Measurements from ENCODE around the gene ASIC2. TPM values are rescaled to one million over a fixed set of nuclear protein-coding genes. Genes with fewer than 3 reads are reported as not detected.

ASIC2 gene
- total RNA-seq, 1 donor from 2014 or later = 0.36 TPM

GRCh38 chr17:33218698-33219601, 74.1 kb downstream of the ASIC2 start:
- Histone ChIP-seq H4K20me1 (ENCODE audit: insufficient read depth, low read length) (no peaks in the 10 kb centered on the region), H3K79me2 (ENCODE audit: insufficient read depth, low read length) (no peaks in the 10 kb centered on the region), H3K27ac (ENCODE audit: low read depth, low read length) (no peak overlapping the region), H3K4me3 (ENCODE audit: insufficient read depth, low read depth, low read length) (no peak overlapping the region), H3K4me2 (ENCODE audit: low read length) (peak overlapping the region; percentile 54), H3K27me3 (ENCODE audit: insufficient read depth, low read length) (no peaks in the 10 kb centered on the region), H3K9me3 (ENCODE audit: insufficient read depth, low read depth, low read length) (no peaks in the 10 kb centered on the region), H2AFZ (ENCODE audit: low read depth, low read length) (peak overlapping the region; percentile 15), H3K9ac (ENCODE audit: low read length) (no peak overlapping the region), H3K36me3 (ENCODE audit: insufficient read depth, low read length) (no peaks in the 10 kb centered on the region), H3K4me1 (ENCODE audit: insufficient read depth, low read length) (no peaks in the 10 kb centered on the region)
- Mint-ChIP-seq H3K36me3 (ENCODE audit: low read depth, unreplicated experiment) (no peaks in the 10 kb centered on the region), H3K9me3 (ENCODE audit: unreplicated experiment) (no peaks in the 10 kb centered on the region), H3K27me3 (ENCODE audit: low read depth, unreplicated experiment) (peaks cover 40% of the 10 kb centered on the region), H3K27ac (ENCODE audit: unreplicated experiment) (no peak overlapping the region), H3K4me3 (ENCODE audit: unreplicated experiment) (no peak overlapping the region), H3K4me1 (ENCODE audit: low read depth, unreplicated experiment) (peaks cover 8% of the 10 kb centered on the region)
- no peak for TF ChIP-seq CTCF (IDR thresholded peaks at IDR 0.05; ENCODE audit: insufficient read depth, low read depth, low read length)
- TF ChIP-seq EZH2 (IDR thresholded peaks at IDR 0.05; ENCODE audit: insufficient read depth, low read length) = no peak
- FAIRE-seq (no peak), DNase-seq (ENCODE audit: low read depth) (peak; percentile 69)

- no peaks in the 10 kb centered on the region for H3K9me3 ChIP-seq (ENCODE audit: insufficient read depth, low read depth, low read length)
- no peaks in the 10 kb centered on the region for H3K9me3 Mint-ChIP-seq (ENCODE audit: unreplicated experiment)
- H3K4me3 Mint-ChIP-seq (ENCODE audit: unreplicated experiment) = no peak overlapping the region
- H3K27me3 ChIP-seq (ENCODE audit: insufficient read depth, low read length) = no peaks in the 10 kb centered on the region
- DNase-seq (ENCODE audit: low read depth) (no peak), FAIRE-seq (no peak)
- H3K27ac Mint-ChIP-seq (ENCODE audit: unreplicated experiment) = no peak overlapping the region
- H3K4me3 ChIP-seq (ENCODE audit: insufficient read depth, low read depth, low read length) = no peak overlapping the region
- no peaks in the 10 kb centered on the region for H3K36me3 ChIP-seq (ENCODE audit: insufficient read depth, low read length)
- no peak overlapping the region for H3K9ac ChIP-seq (ENCODE audit: low read length)
- no peaks in the 10 kb centered on the region for H4K20me1 ChIP-seq (ENCODE audit: insufficient read depth, low read length)
- no peaks in the 10 kb centered on the region for H3K4me1 ChIP-seq (ENCODE audit: insufficient read depth, low read length)
- H3K4me1 Mint-ChIP-seq (ENCODE audit: low read depth, unreplicated experiment) = peaks cover 8% of the 10 kb centered on the region
- H2AFZ ChIP-seq (ENCODE audit: low read depth, low read length) = no peak overlapping the region
- H3K4me2 ChIP-seq (ENCODE audit: low read length) = no peak overlapping the region
- H3K79me2 ChIP-seq (ENCODE audit: insufficient read depth, low read length) = no peaks in the 10 kb centered on the region
- no peak overlapping the region for H3K27ac ChIP-seq (ENCODE audit: low read depth, low read length)
- TF ChIP-seq CTCF (IDR thresholded peaks at IDR 0.05; ENCODE audit: insufficient read depth, low read depth, low read length) = no peak
- TF ChIP-seq EZH2 (IDR thresholded peaks at IDR 0.05; ENCODE audit: insufficient read depth, low read length) = no peak
- no peaks in the 10 kb centered on the region for H3K36me3 Mint-ChIP-seq (ENCODE audit: low read depth, unreplicated experiment)
- H3K27me3 Mint-ChIP-seq (ENCODE audit: low read depth, unreplicated experiment) = peaks cover 44% of the 10 kb centered on the region
These were observed 75.2 kb downstream of the ASIC2 start for GRCh38 chr17:33217891-33218290.

- H3K27ac Mint-ChIP-seq (ENCODE audit: unreplicated experiment) = no peak overlapping the region
- H3K27me3 Mint-ChIP-seq (ENCODE audit: low read depth, unreplicated experiment) = peaks cover 49% of the 10 kb centered on the region
- TF ChIP-seq CTCF (IDR thresholded peaks at IDR 0.05; ENCODE audit: insufficient read depth, low read depth, low read length) (no peak), EZH2 (IDR thresholded peaks at IDR 0.05; ENCODE audit: insufficient read depth, low read length) (no peak)
- no peak overlapping the region for H2AFZ ChIP-seq (ENCODE audit: low read depth, low read length)
- no peaks in the 10 kb centered on the region for H3K36me3 ChIP-seq (ENCODE audit: insufficient read depth, low read length)
- H3K4me2 ChIP-seq (ENCODE audit: low read length) = no peak overlapping the region
- DNase-seq (ENCODE audit: low read depth) (no peak), FAIRE-seq (no peak)
- H3K79me2 ChIP-seq (ENCODE audit: insufficient read depth, low read length) = no peaks in the 10 kb centered on the region
- H3K4me1 Mint-ChIP-seq (ENCODE audit: low read depth, unreplicated experiment) = peaks cover 8% of the 10 kb centered on the region
- H3K27ac ChIP-seq (ENCODE audit: low read depth, low read length) = no peak overlapping the region
- no peak overlapping the region for H3K4me3 Mint-ChIP-seq (ENCODE audit: unreplicated experiment)
- no peaks in the 10 kb centered on the region for H3K9me3 ChIP-seq (ENCODE audit: insufficient read depth, low read depth, low read length)
- no peaks in the 10 kb centered on the region for H3K4me1 ChIP-seq (ENCODE audit: insufficient read depth, low read length)
- no peaks in the 10 kb centered on the region for H3K27me3 ChIP-seq (ENCODE audit: insufficient read depth, low read length)
- no peaks in the 10 kb centered on the region for H4K20me1 ChIP-seq (ENCODE audit: insufficient read depth, low read length)
- H3K4me3 ChIP-seq (ENCODE audit: insufficient read depth, low read depth, low read length) = no peak overlapping the region
- H3K36me3 Mint-ChIP-seq (ENCODE audit: low read depth, unreplicated experiment) = no peaks in the 10 kb centered on the region
- H3K9ac ChIP-seq (ENCODE audit: low read length) = no peak overlapping the region
- peaks cover 3% of the 10 kb centered on the region for H3K9me3 Mint-ChIP-seq (ENCODE audit: unreplicated experiment)
These were observed 78.1 kb downstream of the ASIC2 start for GRCh38 chr17:33214996-33215395.

All from astrocyte (in vitro differentiated cells and primary cell).